Pulmonary artery endothelial cell (primary cell): Measurements from ENCODE around the gene LENG8. TPM values are rescaled to one million over a fixed set of nuclear protein-coding genes. Genes with fewer than 3 reads are reported as not detected.

Source experiments
- DNase-seq: peaks from one replicate; pipeline ENCODE4 v3.0.0-alpha.2; 2011; ENCODE audit warnings: low read depth, low spot score
- total RNA-seq: library from RNA; depleted of rRNA; stranded (reverse); fragments of >200 nt; gene quantifications from 2 replicates; pipeline ENCODE4 v1.2.3, GENCODE V29; 2014

The LENG8 gene
- total RNA-seq, 1 donor from 2014 or later, result 26.8 TPM

DNA sequence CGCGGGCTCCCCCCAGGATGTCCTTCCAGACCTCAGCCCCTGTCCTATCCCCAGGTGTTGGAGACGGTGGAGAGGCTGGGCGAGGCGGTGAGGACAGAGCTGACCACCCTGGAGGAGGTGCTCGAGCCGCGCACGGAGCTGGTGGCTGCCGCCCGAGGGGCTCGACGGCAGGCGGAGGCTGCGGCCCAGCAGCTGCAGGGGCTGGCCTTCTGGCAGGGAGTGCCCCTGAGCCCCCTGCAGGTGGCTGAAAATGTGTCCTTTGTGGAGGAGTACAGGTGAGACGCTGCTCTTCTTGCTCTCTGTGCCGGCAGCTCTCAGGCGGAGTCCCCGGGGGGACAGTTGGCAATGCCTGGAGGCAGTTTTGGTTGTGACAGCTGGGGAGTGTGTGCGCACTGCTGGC, 26.9 kb upstream of the LENG8 start:
- DNase-seq, result no peak

DNA sequence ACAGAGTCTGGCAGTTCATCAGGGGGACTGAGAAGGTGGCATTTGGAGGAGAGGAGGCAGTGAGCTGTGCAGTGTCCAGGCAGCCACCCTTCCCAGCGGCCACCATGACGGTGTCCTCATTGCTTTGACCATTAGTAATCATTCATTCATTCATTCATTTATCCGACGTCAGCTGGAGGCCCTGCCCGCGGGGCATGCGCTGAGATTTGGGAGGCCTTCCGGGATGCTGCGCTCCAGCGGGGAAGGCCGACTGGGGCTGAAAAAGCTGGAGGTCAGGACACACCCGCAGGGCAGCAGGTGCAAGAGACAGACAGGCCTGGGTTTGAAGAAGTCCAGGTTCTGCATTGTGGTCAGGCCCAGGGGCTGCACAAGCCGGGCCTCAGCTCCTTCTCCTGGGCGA, 24.8 kb upstream of the LENG8 start:
- no peak for DNase-seq

DNA sequence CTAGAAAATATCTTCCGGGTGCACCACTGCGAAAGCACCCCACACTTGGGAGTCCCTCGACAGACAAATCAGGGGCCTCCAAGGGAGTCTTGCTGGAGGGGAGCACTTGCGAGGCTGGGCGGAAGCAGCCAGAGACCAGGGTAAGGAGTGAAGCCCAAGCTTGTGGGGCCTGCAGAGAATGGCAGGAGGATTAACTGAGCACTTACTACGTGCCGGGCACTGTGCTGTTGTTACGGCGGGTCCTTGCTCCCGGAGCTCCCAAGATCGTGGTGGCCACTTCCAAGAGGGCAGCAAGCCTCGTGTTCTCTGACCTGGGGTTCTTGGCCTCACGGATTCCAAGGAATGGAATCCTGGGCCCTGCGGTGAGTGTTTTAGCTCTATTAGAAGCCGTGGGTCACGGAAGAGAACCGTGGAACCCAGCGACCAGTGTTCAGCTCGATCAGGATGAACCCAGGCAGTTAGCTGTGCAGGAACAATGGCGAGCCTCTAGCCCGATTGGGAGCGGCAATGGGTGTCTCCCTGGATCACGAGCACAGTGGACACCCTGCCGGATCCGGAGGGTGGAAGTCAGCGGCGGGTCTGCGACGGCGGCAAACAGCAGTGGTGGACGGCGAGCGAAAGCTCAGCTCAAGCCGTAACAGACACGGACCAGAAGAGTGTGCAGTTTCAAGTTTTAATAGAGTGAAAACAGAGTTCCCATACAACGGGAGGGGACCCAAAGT, 24.2 kb upstream of the LENG8 start:
- no peak for DNase-seq

DNA sequence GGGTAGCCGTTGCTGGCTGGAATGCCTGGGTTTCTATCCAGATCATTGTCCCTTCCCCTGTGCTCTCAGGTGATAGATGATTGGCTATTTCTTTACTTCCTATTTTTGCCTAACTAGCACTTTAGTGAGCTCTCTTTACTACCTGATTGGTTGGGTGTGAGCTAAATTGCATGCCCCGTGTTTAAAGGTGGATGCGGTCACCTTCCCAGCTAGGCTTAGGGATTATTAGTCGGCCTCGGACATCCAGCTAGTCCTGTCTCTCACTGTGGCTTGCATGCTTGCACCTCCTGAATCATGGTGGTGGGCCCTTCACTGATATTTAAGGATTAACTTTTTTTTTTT, 23.6 kb upstream of the LENG8 start:
- DNase-seq, result no peak

DNA sequence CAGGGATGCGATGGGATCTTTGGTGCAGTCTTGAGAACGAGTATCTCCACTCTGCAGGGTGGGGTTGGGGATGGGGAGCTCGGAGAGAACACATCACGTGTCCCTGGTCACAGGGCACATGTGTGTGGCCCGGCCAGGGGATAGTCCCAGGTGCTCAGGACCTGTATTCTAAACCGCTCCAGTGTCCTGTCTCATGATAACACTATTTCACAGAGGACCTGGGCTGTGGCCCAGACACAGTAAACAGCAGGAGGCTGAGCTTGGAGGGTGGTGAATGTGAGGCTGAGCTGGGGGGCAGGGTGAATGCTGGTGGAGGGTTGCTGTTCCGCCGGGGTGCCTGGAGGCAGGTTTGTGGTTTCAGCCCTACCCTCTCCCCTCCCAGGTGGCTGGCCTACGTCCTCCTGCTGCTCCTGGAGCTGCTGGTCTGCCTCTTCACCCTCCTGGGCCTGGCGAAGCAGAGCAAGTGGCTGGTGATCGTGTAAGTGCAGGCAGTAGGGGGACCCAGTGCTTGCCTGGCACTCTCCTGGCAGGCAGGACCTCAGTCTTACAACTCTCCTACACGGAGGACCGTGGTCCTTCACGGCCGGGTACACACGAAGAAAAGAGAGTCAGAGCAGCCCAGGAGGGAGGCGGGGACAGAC, 22.6 kb upstream of the LENG8 start:
- no peak for DNase-seq

DNA sequence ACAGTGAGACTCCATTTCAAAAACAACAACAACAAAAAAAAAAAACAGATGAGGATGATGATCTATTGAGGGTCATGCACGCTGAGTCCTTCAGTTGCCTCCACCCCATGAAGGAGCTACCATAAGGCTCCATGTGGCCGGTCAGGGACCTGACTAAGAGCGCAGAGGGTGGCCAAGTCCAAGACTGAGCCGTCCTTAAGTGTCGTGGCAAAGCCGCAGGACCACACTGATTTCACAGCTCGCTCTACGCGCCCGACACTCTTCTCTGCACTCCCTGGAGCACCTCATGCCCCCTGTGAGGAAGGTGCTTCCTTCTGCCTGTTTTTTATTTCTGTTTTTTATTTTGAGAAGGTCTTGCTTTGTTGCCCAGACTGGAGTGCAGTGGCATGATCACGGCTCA, 21.4 kb upstream of the LENG8 start:
- no peak for DNase-seq

DNA sequence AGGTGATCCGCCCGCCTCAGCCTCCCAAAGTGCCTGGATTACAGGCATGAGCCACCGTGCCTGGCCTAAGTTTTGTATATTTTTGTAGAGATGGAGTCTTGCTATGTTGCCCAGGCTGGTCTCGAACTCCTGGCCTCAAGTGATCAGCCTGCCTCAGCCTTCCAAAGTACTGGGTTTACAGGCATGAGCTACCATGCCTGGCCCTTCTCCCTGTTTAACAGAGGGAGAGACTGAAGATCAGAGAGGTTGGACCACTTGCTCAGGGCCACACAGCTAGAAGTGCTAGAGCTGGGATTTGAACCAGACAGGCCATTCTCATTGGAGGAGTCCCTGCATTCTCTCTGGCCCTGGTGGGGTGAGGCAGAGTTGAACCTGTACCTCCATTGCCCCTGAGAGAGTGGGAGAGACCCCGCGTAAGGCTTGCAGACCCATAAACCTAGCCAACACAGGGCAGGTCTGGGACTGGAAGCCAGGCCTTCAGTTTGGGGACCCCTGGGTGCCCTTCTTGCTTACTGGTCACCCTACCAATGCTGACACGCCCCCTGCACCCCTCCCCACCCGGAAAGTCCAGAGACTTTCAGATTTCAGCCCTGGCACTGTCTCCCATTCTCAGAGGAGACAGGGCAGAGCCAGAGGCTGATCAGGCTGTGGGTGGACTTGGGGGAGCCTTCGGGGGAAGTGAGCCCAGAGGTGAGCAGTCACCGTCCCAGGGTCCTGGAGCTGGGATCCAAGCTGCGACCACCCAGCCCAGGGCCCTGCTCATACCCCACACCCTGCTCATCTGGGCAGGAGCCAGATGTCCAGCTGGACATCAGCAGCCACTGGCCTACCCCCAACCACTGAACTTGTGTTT, 20.4 kb upstream of the LENG8 start:
- no peak for DNase-seq

DNA sequence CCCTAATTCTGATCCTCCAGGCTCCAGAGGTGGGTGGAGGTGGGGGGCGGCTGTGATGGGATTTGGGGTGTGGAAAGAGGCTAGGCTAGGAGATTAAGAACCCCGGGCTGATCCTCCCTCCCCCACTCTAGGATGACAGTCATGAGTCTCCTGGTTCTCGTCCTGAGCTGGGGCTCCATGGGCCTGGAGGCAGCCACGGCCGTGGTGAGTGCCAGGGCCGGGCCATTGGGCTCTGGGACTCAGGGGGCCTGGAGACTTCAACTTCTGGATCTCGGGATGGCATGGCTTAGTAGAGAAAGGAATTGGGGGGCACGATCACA, 19.9 kb upstream of the LENG8 start:
- no peak for DNase-seq

DNA sequence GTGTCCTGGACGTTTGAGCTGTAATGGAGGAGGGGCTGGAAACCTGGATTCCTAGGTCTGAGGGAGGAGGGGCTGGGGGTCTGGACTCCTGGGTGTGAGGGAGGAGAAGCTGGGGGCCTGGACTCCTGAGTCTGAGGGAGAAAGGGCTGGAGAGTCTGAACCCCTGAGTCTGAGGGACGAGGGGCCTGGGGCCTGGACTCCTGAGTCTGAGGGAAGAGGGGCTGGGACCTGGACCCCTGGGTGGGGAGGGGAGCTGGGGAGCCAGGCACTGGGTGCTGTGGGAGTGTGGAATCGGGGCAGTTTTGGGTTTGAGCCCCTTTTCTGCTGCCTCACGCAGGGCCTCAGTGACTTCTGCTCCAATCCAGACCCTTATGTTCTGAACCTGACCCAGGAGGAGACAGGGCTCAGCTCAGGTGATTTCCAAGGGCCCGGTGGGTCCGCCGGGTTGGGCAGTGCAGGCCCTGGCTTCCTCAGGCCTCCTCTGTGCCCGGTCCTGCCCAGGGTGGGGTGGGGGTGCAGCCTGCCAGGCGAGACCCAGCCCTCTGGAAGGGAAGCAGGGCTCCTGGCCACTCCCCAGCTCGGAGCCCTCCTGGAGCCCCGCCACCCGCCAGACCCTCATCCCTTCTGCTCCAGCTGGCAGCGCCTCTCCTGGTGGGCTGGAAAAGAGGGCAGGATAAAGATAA, 19.3 kb upstream of the LENG8 start:
- no peak for DNase-seq

DNA sequence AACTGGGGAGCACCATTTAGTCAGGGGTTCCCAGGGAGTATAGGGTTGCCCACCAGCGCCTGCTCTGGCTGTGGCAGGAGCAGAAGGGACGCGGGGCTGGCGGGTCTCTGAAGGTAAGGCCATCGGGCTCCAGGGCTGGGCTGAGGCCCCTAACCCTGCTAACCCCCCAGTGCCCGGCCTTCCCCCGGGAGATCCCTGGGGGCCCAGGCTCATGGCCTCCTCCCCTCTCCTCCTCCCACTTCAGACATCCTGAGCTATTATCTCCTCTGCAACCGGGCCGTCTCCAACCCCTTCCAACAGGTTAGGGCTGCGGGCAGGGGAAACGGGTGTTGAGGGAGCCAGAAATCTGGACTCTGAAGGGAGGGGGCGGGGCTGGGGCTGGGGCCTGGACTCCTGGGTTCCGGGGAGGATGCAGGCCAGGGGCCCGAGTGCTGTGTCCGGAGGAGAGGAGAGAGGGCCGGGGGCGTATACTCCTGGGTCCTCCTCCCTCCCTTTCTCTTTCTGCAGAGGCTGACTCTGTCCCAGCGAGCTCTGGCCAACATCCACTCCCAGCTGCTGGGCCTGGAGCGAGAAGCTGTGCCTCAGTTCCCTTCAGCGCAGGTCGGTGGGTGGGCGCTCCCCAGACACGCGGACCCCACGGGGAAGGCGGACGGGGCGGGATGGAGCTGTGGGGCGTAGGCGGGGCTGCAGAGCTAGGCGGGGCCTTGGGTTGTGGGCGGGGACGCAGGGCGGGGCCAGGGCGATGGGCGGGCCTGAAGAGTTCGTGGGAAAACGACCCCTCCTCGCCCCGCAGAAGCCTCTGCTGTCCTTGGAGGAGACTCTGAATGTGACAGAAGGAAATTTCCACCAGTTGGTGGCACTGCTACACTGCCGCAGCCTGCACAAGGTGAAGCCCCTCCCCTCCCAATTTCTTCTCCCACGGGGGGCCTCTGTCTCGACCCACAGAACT, 18.4 kb upstream of the LENG8 start:
- DNase-seq, result no peak

DNA sequence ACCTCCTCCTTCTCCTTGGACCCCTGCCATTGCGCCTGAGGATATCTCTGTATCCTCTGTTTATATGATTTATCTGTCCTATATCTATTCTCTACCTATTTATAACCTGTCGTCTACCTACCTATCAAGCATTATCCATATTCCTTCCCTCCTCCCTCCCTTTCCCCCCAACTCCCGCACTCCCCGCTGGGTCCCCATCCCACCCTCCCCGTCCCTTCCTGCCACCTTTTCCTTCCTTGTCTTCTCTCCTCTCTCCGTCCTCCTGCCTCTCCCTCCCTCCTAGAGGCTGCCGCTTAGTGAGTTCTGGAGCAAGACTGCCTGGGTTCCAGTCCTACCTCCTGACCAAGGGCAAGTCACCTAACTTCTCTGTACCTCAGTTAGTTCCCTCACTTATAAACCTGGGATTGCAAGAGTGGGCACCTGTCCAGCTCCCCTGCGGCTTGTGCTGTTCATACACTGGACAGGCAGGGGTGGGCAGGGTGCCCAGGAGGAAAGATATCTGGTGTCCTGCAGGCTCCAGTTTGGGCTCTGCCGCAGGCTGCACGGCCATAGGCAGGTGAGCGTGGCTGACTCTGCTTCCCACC, 17.7 kb upstream of the LENG8 start:
- no peak for DNase-seq

DNA sequence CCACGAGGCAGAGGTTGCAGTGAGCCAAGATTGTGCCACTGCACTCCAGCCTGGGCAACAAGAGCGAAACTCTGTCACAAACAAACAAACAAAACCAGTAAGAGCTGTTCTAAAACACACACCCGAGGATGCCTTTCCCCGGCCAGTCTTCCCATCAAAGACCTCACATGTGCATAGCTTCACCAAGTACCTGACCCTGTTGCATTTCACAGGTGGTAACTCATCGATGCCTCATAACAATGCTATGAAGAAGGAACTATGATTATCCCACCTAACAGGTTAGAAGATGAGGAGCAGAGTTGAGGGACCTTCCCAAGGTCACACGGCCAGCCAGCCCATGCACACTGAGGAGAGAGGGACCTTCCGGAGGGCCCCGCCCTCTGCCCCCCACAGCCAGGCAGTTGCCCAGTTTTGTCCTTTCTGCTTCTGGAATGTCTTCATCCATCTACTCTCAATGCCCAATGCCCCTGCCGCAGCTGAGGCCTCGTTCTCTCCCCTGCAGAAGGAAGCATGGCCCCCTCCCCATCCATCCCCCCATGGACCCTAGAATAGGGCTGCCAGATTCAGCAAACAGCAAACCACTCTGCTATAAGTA, 16.8 kb upstream of the LENG8 start:
- no peak for DNase-seq

DNA sequence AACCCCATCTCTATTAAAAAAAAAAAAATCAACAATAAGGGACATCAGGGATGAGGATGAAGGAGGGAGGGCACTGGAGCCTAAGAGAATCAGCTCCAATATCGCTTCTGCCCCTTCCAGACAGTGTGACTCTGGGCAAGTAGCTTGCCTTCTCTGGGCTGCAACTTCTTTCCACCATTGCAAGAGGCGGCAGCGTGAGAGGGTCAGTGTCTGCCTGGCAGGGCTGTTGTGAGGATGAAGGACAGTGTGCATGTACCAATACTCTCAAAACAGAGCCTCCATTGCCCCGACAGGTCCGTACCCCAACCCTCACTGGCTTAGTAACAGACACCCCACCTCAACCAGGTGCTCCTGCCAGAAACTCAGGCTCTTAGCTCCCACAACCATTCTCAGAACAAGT, 15.3 kb upstream of the LENG8 start:
- no peak for DNase-seq

DNA sequence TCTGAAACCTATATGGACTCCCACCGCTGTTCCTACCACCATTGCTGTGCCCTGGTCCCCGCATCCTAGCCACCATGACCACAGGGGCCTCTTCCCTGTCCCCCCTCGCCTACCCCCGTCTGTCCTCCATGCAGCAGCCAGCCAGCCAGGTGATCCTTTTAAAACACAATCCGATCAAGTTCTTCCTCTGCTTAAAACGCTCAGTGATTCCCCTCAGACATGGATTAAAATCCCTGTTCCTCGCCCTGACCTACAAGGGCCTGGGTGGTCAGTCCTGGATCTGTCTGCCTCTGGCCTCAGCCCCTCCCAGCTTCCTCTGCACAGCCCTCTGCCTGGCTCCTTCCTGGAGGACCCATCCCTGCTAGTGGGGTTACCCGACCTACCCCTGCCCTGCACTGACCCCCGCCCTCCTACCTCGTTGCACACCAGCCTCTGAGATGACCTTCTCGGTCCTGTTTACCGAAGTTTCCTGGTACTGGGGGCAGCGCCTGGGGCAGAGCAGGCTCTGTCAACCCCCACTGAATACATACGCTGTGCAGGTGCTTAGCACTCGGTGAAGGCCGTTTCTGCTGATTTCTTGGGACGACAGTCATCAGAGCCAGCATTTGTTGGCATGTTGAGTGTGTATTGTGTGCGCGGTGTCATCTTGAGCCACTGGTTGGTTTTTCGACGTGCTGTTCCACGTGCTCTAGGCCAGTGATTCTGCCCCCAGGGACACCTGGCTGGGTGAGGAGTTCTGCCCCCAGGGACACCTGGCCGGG, 14.7 kb upstream of the LENG8 start:
- DNase-seq, result no peak

DNA sequence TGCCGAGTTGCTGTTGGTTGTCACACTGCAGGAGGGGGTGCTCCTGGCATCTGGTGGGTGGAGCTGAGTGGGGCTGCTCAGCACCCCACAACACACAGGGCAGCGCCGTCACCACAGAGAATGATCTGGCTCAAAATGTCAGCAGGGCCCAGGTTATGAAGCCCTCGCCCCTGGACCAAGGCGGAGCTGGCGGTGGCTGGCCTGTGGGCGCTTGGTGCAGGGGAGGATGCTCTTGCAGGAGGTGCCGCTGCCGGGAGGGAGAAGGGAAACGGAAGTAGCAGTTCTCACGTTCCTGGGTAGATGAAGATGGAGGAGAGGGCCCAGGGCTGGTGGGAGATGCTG, 14.2 kb upstream of the LENG8 start:
- no peak for DNase-seq

DNA sequence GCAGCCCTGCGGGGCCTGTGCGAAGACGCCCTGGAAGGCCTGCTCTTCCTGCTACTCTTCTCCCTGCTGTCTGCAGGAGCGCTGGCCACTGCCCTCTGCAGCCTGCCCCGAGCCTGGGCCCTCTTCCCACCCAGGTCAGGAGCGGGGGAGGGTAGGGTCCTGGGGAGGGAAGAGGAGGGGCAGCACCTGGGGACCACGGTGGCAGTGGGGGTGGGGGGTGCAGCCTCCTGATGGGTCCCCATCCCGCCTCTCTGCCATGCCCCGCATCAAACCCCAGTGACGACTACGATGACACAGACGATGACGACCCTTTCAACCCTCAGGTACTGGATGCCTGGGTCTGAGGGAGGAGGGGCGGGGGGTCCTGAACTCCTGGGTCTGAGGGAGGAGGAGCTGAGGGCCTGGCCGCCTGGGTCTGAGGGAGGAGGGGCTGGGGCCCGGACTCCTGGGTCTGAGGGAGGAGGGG, 13.4 kb upstream of the LENG8 start:
- DNase-seq, result no peak

DNA sequence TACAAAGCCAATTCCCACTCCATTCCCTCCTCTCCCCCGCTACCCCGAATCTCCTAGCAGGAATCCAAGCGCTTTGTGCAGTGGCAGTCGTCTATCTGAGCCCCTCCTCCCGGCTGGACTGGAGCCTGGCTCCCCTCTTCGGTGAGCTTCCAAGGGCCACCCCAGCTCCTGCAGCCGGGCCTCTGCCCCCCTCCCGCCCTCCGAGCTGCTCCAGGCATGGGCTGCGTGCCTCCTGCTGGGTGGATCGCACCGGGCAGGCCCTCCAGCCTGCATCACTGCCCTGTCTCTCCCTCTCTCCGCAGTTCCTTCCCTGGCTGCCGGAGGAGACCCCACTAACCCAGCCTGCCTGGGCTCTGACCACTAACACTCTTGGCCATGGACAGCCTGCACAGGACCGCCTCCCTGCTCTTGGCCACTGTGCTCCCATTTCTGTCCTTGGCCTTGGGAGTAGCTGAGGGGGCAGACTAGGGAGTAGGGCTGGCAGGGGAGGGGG, 12.9 kb upstream of the LENG8 start:
- no peak for DNase-seq

DNA sequence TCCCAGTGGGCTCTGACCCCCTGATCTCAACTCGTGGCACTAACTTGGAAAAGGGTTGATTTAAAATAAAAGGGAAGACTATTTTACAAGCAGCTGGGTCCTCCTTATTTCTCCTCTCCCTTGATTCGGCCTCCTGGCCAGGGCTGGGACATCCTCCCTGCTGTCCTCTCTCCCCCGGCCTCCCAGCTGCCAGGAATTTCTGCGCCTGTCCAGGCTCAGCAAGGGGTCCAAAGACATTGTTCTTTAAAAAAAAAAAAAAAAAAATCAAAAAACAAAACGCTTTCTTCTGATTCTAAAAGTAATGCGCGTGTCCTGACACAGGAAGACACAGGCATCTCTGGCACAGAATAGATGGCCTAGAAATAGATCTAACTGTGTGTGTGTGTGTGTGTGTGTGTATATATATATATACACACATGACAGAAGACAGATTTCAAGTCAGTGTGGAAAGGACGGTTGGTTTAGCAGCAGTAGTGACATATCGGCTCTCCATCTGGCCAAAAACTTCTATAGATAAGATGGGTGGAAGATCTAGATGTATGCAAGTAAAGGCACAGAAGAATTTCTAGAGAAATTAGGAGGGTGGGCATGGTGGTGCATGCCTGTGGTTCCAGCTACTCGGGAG, 12.3 kb upstream of the LENG8 start:
- DNase-seq, result no peak
